GM21423 (cell line): ENCODE data around the gene GPLD1.
A peak's percentile ranks its signal among the peaks of the same experiment; 100 is the strongest.

Source experiments
- ATAC-seq: cut with Tn5 transposase; IDR thresholded peaks from one replicate; pipeline ENCODE4 v1.9.1; 2021; ENCODE audit warnings: mild to moderate bottlenecking, moderate library complexity; ENCODE audit not compliant: unreplicated experiment

GPLD1 gene

GRCh38 chr6:24501914-24502313 lies 12.5 kb upstream of the GPLD1 start:
- ATAC-seq: no peak

DNA sequence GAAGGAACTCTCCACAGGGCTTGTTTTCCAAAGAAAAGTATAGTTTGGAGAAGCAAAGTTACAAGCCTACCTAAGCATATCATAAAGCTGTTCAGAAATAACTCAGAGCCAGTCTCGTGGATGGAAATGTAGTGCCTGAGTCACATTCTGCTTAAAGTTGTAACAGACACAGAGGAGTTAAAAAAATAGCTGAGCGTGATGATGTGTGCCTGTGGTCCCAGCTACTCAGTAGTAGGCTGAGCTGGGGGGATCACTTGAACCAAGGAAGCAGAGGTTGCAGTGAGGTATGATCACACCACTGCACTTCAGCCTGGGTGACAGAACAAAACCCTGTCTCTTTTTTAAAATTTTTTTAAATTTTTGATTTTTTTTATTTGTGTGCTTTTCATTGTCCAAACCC lies 12.0 kb upstream of the GPLD1 start:
- no peak for ATAC-seq

- no peak for ATAC-seq
These were observed 11.3 kb upstream of the GPLD1 start for GRCh38 chr6:24500683-24501082.

DNA sequence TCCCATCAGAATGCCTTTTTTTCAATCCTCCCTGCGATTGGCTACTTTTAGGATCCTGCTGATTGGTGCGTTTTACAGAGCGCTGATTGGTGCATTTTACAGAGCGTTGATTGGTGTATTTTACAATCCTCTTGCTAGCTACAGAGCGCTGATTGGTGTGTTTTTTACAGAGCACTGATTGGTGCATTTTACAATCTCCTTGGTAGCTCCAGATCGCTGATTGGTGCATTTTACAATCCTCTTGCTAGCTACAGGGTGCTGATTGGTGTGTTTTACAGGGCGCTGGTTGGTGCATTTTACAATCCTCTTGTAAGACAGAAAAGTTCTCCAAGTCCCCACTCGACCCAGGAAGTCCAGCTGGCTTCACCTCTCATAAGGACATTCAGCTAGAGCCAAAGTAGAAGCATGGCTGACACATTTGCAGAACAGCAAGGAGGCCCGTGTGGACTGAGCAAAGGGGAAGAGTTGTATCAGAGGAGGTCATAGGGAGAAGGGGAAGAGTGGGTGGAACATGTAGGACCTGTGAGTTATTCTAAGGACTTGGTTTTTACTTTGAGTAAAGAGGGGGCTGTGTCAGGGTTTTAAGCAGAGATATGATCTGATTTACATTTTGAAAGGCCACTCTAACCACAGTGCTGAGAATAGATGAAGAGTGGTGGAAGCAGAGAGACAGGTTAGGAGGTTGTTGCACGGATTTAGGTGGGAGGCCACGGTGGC lies 8.0 kb upstream of the GPLD1 start:
- no peak for ATAC-seq

- peak; percentile 73 for ATAC-seq
These were observed 5.7 kb upstream of the GPLD1 start, which contains the start of gene ALDH5A1 for GRCh38 chr6:24494821-24495795. TSS of gene ALDH5A1 (plus strand) at chr6:24494969. CDS start at chr6:24494997, 28 bp downstream.

GRCh38 chr6:24493945-24494820 lies 4.8 kb upstream of the GPLD1 start:
- no peak for ATAC-seq

DNA sequence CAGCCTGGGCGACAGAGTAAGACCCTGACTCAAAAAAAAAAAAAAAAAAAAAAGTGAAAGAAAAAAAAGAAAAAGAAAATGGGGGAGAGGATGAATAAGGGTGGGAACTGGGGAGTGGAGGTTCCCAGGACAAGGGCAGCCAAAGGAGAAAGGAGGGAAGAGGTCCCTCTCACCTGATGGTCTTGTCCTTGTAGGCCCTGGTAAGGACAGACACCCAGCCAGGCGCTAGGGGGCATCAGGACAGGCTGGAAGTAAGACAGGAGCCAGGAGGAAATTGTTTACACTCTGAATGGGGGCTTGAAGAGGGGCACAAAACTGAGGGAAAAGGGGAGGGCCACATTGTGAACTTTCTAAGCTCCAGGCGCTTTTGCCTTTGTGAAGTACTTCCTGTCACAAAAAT lies 3.1 kb upstream of the GPLD1 start:
- ATAC-seq: no peak

GRCh38 chr6:24490948-24491347 lies 1.6 kb upstream of the GPLD1 start:
- ATAC-seq: no peak

GRCh38 chr6:24489881-24490280 lies 503 bp upstream of the GPLD1 start:
- ATAC-seq: no peak

GRCh38 chr6:24486065-24486464 lies 3.3 kb downstream of the GPLD1 start:
- no peak for ATAC-seq

GRCh38 chr6:24484657-24485323 lies 4.6 kb downstream of the GPLD1 start:
- ATAC-seq: no peak

- ATAC-seq: no peak
These were observed 7.9 kb downstream of the GPLD1 start for GRCh38 chr6:24481449-24481848.

- ATAC-seq: no peak
These were observed 8.7 kb downstream of the GPLD1 start for GRCh38 chr6:24480705-24481104.

GRCh38 chr6:24478903-24479302 lies 10.5 kb downstream of the GPLD1 start:
- ATAC-seq: no peak

- ATAC-seq: no peak
These were observed 12.3 kb downstream of the GPLD1 start for GRCh38 chr6:24477070-24477469.

- ATAC-seq: no peak
These were observed 12.7 kb downstream of the GPLD1 start for GRCh38 chr6:24476631-24477030.

DNA sequence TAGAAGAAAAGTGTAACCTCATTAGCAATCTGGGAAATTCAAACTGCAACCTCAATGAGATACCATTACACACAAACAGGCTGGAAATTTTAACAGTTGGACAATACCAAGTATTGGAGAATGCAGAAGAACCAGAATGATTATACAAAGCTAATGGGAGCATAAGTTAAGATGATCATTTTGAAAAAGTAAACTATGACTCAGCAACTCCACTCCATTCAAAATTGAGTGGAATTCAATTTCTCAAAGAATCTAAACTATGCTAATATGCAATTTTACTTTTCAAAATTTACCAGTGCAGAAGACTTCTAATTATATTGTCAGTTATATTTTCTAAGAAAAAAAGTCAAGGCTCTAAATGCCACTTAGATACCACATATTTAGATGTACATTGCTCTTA lies 17.2 kb downstream of the GPLD1 start:
- ATAC-seq: no peak

GRCh38 chr6:24469811-24470210 lies 19.6 kb downstream of the GPLD1 start:
- no peak for ATAC-seq

DNA sequence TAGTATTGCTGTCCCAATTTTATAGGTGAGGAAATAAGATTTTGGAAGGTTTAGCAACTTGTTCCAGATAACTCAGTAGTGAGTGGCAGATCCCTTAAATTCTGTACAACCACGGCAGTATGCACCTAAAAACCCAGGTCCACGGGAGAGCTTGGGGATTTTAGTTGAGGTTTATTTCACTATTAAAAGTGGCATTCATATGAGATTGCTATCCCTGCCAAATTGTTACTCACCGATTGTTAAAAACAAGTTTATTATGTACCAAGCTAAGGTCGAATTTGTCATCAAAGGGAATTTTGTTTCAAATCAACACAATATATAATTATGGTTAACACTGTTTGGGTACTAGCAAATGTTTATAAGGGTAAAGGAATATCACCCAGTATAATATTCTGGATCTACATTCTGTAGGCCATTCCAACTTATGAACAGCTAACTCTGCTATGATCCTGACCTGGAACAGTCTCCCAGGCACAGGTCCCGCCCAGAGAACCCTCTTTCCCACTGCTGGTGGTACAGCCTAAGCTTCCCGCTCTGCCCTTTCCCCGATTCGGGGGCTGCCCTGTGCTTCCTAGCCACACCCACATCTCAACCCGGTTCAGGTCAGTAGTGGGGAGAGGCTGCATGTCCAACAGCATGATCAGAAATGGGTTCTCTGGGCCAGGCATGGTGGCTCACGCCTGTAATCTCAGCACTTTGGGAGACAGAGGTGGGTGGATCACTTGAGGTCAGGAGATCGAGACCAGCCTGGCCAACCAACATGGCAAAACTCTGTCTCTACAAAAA lies 24.9 kb downstream of the GPLD1 start:
- no peak for ATAC-seq

- ATAC-seq: no peak
These were observed 28.4 kb downstream of the GPLD1 start for GRCh38 chr6:24460966-24461365.
